ENCODE measurements around the gene C1orf159.

Gene C1orf159

DNA sequence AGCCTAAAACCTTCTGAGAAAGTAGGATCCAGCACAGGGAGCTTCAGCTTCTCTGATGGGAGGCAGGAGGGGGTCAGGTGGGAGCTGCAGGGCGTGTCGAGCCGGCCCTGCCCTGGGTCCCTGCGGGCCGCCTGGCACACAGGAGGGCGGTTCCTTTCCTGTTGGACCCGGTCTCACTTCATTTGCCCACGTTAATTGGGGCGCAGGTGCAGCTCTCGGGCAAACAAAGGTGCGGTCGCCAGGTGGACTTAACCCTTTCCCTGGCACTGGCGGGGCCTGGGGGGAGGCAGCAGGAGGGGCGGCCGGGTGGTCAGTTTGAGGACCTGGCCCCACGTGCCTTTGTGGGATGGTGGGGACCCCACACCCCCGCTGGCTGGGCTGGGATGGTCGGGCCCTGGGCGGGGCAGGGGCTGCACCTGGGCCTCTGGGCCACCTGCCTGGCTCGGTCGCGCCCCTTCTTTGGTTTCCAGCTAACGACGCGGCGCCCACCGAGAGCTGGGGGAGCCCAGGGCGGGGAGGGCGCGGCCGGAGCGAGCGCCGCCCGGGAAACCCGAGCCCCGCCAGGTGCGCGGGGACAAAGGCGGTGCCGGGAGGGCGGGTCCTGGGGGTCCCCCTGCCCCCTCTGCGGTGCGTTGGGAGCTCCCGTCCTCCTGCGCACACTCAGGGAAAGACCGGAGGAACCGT is 20.8 kb upstream of the C1orf159 start:
- no peak for DNase-seq

DNA sequence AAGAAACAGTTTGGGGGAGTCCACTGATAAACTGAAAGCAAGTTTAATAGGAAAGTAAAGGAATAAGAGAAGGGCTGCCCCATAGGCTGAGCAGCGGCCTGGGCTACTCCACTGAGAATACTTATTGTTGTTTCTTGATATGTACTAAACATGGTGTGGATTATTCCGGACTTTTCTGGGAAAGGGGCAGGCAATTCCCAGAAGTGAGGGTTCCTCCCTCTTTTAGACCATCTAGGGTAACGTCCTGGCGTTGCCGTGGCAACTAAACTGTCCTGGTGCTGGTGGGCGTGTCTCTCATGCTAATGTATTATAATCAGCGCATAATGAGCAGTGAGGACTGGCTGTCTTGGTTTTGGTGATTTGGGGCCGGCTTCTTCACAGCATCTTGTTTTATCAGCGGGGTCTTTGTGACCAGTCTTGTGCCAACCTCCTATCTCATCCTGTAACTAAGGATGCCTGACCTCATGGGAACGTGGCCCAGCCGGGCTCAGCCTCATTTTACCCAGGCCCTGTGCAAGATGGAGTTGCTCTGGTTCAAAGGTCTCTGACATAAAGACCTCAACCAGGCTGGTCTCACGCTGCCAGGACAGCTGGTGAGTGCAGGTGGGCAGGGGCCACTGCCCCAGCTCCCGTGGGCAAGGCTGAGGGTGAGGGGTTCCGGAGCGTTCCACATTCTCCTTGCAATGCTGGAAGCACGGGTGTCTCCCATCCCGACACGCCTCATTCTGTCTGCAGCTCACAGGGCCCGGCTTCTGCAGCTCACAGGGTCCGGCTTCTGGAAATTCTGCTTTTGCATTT is 19.6 kb upstream of the C1orf159 start:
- in situ Hi-C loops (cut with MboI; ENCODE audit: low pct_unique_long_range_greater_than_20kb, low sequenced_read_pairs) = loop anchor here (25.0 kb wide), 1 partner anchor 102 kb away; the partner anchor contains the start of genes B3GALT6, C1QTNF12 and SDF4
- DNase-seq = no peak

More for the DNA sequence above, 20.8 kb upstream of the C1orf159 start:
- in situ Hi-C loops (cut with MboI; ENCODE audit: low pct_unique_long_range_greater_than_20kb, low sequenced_read_pairs) = loop anchor here (25.0 kb wide), 1 partner anchor 101 kb away; the partner anchor contains the start of genes B3GALT6, C1QTNF12 and SDF4

DNA sequence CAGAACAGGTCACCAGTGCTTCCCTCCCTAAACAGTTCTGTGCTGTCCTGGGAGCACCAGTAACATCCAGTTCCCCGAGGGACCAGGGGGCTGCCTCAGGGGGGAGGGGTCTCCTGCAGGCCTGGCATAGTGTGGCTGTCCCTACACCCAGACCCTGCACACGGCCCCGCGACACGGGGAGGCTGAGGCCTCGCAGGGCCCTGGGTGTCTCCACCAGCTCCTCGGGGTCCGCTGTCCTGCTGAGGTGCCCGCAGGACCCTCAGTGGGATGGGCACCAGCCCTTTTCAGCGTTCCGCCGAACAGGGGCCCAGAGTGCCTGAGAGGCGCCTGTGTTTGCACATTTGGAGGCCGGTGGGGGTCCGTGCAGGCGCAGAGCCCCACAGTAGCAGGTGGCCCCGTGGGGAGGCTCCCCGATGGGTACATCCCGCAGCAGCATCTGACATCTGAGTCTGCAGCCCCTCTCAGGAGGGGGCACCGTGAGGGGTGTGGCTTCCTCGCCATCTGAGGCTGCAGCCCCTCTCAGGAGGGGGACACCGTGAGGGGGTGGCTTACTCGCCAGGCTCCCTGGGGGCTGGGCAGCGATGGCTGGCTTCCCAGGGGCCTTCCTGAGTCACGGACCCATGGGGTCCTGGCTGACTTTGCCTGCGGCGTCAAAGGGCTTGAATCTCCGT is 18.5 kb upstream of the C1orf159 start:
- no peak for DNase-seq
- in situ Hi-C loops (cut with MboI; ENCODE audit: low pct_unique_long_range_greater_than_20kb, low sequenced_read_pairs) = loop anchor here (25.0 kb wide), 1 partner anchor 103 kb away; the partner anchor contains the start of genes B3GALT6, C1QTNF12 and SDF4

DNA sequence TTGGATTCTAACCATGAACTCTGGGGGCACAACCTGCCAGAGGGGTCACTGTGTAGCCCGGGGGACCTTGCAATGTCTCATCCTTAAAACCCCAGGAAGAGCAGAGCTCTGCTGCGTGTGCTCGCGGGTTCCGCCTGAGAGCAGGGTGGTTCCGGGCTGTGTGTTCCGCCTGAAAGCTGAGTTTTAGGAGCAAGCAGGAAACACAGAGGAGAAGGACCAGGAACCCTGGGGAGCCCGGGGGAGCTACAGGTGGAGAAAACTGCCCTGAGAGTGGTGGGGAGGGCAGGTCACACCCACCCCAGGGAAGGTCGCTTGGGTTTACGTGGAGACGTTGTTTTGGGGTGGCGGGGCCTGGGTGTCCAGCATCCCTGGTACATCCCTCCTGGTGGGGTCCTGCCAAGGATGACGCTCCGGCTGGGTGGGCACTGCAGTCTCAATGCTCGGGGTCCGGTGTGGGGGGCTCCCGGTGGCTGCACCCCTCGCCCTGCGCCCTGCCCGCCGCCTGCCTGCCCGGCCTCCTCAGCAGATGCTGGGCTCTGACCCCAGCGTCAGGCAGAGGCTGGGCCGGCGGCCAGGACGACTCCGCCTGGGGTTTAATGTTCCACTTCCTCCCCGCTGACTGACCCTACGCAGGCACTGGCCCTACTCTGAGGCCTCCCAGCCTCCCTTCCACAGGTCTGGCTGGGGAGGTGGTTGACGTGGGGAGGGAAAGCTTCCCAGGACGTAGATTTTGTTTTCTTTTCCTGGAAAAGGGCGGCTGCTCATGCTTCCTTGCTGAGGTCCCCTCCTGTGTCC is 17.3 kb upstream of the C1orf159 start:
- in situ Hi-C loops (cut with MboI; ENCODE audit: low pct_unique_long_range_greater_than_20kb, low sequenced_read_pairs) = loop anchor here (25.0 kb wide), 1 partner anchor 104 kb away; the partner anchor contains the start of genes B3GALT6, C1QTNF12 and SDF4

DNA sequence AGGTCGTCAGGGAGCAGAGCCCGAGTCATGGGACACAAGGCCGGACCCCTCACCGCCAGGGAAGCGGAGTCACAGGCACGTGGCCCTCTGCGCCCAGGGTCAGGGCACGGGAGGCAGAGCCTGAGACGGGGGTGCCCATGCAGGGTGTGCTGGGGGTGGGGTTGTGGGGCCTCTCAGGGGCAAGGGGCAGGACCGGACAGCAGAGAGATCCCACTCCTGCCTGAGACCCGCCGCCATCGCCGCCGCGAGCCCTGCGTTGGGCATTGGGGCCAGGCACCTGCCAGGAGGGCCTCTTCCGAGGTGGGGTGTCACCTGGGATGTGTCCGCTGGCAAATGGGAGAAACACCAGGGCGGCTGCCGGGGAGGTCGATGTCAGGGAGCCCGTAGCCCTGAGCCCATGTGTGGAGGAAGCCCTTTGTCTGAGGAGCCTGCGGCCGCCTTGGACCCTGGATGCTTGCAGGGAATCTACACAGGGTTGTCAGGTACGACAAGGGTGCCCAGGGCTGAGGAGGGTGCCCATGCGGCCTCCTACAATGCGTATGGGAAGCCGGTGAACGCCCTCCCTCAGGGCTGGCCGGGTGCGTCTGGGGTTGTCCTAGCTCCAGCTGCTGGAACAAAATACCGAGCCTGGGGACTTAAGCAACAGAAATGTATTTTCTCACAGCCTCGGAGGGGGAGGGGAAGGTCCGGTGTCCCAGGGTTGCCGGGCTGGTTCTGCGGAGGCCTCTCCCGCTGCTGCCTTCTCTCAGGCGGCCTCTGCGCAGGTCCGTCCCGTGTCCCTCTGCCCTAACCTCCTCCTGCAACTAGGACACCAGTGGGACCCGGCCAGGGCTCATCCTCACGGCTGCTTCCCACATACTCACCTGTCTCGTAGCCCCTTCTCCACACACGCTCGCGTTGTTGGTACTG is 16.4 kb upstream of the C1orf159 start:
- in situ Hi-C loops (cut with MboI; ENCODE audit: low pct_unique_long_range_greater_than_20kb, low sequenced_read_pairs) = loop anchor here (25.0 kb wide), 1 partner anchor 105 kb away; the partner anchor contains the start of genes B3GALT6, C1QTNF12 and SDF4
- DNase-seq = no peak

More for the DNA sequence above, 17.3 kb upstream of the C1orf159 start:
- no peak for DNase-seq

DNA sequence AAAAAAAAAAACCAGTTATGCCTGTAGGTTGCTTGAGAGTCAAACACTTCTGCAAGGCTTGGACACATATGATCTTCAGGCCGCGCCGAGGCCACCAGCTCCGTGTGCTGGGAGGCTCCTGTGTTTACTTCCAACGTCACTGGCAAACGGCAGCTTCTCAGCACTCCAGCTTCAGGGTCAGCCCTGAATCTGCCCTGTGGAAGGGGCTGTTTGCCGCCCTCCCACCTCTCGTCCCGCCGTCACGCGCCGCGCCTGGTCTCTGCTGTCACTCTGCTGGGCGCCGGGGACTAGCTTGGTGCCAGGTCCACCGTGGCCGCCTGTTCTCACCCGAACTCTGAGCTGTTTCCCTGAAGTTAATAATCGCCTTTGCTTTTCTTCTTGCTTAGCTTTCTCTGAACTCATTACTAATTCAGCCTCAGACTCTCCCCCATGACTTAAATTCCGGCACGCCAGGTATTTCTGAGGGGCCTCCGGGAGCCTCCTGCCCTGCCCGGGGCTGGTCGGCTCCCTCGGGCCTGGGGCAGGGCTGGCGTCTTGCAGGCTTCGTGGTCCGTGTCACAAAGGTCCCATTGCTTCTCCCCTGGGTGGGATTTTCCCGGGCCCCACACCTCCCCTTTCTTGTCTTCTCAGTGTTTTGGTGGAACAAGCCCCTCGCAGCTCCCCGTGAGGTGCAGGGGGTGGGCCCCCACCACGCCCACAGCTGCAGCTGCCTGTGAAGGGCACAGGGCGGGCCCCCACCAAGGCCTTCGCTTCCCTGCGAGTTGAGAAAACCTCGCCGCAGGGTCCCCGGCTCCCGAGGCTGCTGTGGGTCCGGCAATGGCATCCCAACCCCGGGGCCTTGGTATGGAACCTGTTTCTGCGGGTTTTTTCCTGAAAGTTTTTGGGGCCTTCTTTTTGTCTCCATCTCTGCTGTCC is 14.6 kb upstream of the C1orf159 start:
- DNase-seq = no peak
- in situ Hi-C loops (cut with MboI; ENCODE audit: low pct_unique_long_range_greater_than_20kb, low sequenced_read_pairs) = loop anchor here (25.0 kb wide), 1 partner anchor 107 kb away; the partner anchor contains the start of genes B3GALT6, C1QTNF12 and SDF4

DNA sequence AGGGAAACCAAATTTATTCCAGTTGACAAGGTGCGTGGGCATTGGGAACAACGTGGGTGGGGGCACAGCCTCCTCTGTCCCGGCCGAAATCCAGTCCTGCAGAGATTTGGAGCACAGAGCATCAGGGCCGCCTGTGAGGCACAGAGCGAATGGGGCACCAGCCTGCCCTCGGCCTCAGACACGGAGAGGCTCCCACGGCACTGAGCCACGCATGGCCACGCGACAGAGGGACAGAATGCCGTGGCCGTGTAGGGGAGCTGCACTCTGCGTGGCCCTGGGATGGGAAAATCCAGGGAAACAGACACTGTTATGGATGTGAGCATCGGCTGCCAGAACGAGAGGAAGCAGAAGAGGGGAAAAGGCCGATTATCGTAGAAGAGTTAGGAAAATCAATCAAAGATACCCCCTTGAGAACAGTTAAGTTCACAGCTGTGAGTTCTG is 13.5 kb upstream of the C1orf159 start:
- in situ Hi-C loops (cut with MboI; ENCODE audit: low pct_unique_long_range_greater_than_20kb, low sequenced_read_pairs) = loop anchor here (25.0 kb wide), 1 partner anchor 108 kb away; the partner anchor contains the start of genes B3GALT6, C1QTNF12 and SDF4
- no peak for DNase-seq

DNA sequence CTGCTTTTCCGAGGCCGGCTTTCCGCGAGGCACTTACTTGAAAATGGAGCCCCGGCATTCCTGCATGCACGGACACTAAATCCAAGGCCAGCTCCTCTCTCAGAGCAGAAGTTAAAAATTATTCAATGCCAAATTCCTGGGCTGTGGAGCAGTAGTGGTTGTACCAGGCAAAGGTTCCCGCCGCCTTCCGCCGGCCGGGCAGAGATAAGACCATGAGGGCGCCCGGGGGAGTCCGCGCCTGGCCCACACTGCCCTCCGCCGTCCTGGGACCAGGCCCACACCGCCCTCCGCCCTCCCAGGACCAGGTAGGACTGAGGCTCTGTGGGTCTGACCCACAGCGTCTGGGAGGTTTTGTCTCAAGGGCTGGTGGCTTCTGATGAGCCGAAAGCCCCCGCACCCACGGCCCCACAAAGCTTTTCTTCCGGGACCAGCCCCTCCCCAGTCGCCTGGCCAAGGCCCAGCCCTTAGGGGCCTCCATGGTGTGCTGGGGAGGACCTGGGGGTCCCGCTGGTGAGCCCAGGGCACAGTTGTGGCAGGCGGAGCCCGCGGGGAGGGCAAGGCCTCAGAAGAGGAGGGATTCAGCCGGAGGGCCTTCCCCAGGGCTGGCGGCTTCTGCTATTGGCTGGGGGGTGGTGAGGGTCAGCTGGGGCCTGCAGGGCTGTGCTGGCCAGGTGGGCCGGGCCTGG is 12.7 kb upstream of the C1orf159 start:
- in situ Hi-C loops (cut with MboI; ENCODE audit: low pct_unique_long_range_greater_than_20kb, low sequenced_read_pairs) = loop anchor here (25.0 kb wide), 1 partner anchor 109 kb away; the partner anchor contains the start of genes B3GALT6, C1QTNF12 and SDF4
- DNase-seq = no peak

DNA sequence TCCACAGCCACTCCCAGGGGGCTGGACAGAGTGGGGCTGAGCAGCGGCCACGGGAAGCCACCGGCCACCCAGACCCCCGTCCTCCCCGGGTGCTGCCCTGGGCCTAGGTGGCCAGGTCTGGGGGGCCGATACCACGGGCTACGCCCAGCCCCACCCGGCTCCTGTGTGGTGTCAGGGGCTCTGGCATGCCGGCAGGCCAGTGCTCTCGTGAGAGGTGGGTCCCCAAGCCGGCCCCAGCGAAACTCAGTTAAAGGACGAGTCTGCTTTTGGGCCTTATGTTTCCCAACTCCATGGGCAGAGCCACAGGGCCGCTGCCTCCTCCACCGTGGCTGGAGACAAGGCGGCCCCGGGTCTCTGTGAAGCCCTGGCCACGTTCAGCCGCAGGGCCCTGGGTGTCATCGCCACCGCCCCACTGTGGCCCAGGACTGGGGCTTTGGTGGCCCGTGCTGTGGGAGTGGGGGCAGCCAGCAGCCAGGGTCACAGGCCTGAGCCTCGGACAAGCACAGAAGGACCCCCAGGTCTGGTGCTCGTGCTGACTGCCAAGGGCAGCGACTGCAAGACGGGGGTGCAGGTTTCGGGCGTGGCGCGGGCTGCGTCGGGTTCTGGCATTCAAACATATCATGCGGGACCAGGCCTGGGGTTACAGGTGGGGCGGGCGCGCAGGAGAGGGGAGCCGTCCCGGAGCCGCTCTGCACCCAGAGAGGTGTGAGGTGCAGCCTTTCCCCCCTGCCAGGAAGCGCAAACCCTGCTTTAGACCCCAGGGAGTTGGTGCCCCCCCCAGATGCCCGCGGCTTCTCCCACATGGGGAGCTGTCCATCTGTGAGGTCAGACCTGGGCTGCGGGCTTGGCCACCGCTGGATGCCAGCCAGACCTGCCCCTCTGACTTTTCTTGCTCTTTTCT is 11.9 kb upstream of the C1orf159 start:
- in situ Hi-C loops (cut with MboI; ENCODE audit: low pct_unique_long_range_greater_than_20kb, low sequenced_read_pairs) = loop anchor here (25.0 kb wide), 1 partner anchor 110 kb away; the partner anchor contains the start of genes B3GALT6, C1QTNF12 and SDF4

DNA sequence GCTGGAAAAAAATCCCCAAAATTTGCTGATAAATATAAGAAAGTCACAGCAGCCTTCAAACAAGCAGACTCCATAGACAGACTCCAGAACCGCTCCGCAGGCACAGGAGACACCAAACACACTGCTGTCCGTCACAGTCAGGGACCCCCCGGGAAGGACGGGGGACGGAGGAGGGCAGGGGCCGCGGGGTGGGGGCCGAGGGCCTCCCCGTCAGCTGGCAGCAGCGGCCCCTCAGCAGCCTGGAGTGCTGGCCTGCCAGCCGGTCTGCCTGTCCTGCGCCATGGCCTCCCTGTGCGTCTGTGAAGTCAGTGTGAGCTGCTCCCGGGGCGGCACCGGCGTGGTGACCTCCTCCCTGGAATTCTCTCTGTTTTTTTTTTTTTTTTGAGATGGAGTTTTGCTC is 10.1 kb upstream of the C1orf159 start:
- in situ Hi-C loops (cut with MboI; ENCODE audit: low pct_unique_long_range_greater_than_20kb, low sequenced_read_pairs) = loop anchor here (25.0 kb wide), 1 partner anchor 111 kb away; the partner anchor contains the start of genes B3GALT6, C1QTNF12 and SDF4
- no peak for DNase-seq

More for the DNA sequence above, 11.9 kb upstream of the C1orf159 start:
- no peak for DNase-seq

DNA sequence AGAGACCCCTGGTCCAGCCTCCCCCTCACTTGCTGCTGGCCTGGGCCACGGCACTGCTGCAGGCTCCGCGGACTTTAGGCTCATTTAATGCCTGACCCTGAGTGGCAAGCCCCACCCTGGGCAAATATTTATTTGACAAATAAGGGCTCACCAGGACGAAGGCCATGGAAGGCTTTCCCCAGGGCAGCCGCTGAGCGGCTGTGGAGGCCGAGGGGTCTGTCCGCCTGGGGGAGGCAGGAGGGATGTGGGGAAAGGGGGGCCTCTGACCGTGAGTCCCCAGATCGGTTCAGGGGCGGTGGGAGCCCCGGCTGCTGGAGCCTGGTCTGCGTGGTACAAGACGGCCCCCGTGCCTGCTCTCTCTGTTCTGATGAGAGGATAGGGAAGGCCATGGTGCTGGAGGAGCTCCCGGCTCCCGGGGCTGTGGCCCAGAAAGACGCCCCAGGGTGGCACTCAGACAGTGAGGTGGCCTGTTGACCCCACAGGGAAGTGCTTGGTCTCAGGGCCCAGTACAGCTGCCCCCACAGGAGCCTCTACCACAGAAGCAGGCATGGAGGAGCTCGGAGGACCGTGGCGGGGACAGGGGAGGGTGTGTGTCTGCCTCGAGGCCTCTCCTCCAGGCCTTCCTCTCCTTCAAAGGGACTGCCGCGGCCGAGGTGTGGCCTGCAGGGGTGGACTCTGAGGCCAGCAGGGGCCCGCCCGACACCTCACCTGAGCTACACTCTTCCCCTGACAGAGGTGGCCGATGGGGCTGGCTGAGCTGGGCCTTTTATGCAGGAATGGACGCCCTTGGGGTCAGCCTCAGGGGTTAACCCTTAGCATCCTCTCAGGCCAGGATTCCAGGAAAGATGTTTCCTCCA is 9.1 kb upstream of the C1orf159 start:
- in situ Hi-C loops (cut with MboI; ENCODE audit: low pct_unique_long_range_greater_than_20kb, low sequenced_read_pairs) = loop anchor here (25.0 kb wide), 1 partner anchor 112 kb away; the partner anchor contains the start of genes B3GALT6, C1QTNF12 and SDF4
- no peak for DNase-seq

DNA sequence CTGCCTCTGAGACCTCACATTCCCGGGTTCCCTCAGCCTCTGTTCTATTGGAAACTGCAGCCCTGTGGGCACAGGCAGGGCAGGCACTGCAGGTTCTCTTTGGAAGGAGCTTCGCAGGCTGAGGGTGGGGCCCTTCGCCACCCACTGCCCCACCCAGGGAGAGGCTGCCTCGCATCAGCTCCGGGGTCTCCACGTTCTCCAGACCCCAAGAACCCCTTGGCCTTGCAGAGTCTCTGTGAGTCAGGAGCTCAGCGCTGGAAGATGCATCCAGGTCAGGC is 8.6 kb upstream of the C1orf159 start:
- in situ Hi-C loops (cut with MboI; ENCODE audit: low pct_unique_long_range_greater_than_20kb, low sequenced_read_pairs) = no loop called here
- DNase-seq = no peak

DNA sequence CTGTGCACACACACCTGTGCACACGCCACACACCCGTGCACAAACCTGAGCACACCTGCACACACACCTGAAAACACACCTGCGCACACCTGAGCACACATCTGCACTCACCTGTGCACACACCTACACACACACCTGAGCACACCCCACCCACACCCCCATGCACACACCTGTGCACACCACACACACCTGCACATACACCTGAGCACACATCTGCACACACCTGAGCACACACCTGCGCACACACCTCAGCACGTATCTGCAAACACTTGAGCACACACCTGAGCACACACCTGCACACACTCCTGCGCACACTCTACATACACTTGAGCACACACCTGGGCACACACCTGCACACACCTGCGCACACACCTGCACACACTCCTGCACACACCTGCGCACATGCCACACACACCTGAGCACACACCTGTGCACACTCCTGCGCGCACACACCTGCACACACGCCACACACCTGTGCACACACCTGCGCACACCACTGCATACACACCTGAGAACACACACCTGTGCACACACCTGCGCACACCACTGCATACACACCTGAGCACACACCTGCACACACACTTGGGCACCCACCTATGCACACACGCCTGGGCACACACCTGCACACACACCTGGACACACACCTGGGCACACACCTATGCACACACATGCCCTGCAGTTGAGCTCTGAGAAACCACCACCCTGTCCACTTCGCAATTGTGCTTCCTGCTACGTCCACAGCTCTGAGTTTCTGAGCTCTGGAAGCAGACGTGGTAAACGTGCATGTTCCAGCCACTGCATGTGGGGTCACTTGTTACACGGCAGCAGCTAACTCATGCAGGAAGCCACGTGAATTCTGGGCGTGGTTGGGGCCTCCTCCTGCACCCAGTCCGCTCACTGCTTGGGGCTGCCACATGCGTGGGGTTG is 8.0 kb upstream of the C1orf159 start:
- in situ Hi-C loops (cut with MboI; ENCODE audit: low pct_unique_long_range_greater_than_20kb, low sequenced_read_pairs) = no loop called here
- peak; percentile 32 for DNase-seq
